K562 (cell line): Measurements from ENCODE around the gene BATF. TPM values are rescaled to one million over a fixed set of nuclear protein-coding genes. Genes with fewer than 3 reads are reported as not detected.

ENCODE experiments used
- ATAC-seq: fragments of 200-7000 bp; cut with Tn5 transposase; 3 replicates; pipeline ENCODE4 v1.9.1; 2020; ENCODE audit warnings: moderate library complexity
- BruUV-seq: library from RNA; stranded (reverse); fragments of 400-500 nt; replicated peaks from 2 replicates; lab custom pipeline; 2021; lab: Mats Ljungman, UMichigan
- CTCF ChIA-PET: fragments of 300-600 bp; formaldehyde crosslinking; extraction: SDS; loops from one replicate; lab custom pipeline; 2021; ENCODE audit warnings: low intra/inter-chr PET ratio; lab: Yijun Ruan, JAX
- POLR2A ChIA-PET: fragments of 300-600, 350-650 bp; sonication (Branson Sonifier 250); formaldehyde crosslinking; extraction: SDS; loops from one replicate; lab custom pipeline; 2021; ENCODE audit warnings: antibody characterized with exemption, inconsistent platforms; lab: Yijun Ruan, JAX
- DNase-seq, 4 experiments: peaks; one replicate each; pipeline versions ENCODE4 v3.0.0 to v3.0.0-alpha.2; 2011 to 2018; ENCODE audit warnings: low spot score in 3 of 4, mixed read lengths in 3 of 4; ENCODE audit errors: extremely low read depth in 1 of 4
- FAIRE-seq: peaks from 2 replicates; lab custom pipeline; 2011; peaks lifted over from hg19 to GRCh38; lab: Jason Lieb, UNC
- H2AFZ ChIP-seq: 2 replicates; pipeline ENCODE4 v1.6.0; 2011; ENCODE audit warnings: low read depth, low read length, control low read depth, inconsistent platforms
- H3K27ac ChIP-seq: fragments of 200-600 bp; 3 replicates; pipeline ENCODE4 v1.8.0; 2011; ENCODE audit warnings: low read depth, mild to moderate bottlenecking, control low read depth, inconsistent platforms, low read length, moderate library complexity, mixed read lengths; ENCODE audit errors: extremely low read depth
- H3K27me3 ChIP-seq, 2 experiments: fragments of 300-600 bp in 1 of 2; 2 replicates in 1 of 2; 3 replicates in 1 of 2; pipeline versions ENCODE4 v1.6.0 to v1.8.0; 2011; ENCODE audit warnings: inconsistent platforms in 2 of 2, low read length in 2 of 2, mild to moderate bottlenecking in 1 of 2, mixed read lengths in 1 of 2, moderate library complexity in 1 of 2; ENCODE audit not compliant: control insufficient read depth in 2 of 2, insufficient read depth in 2 of 2
- H3K36me3 ChIP-seq: fragments of 300-600 bp; 3 replicates; pipeline ENCODE4 v1.8.0; 2011; ENCODE audit warnings: mild to moderate bottlenecking, low read length, inconsistent platforms; ENCODE audit not compliant: control insufficient read depth, insufficient read depth
- H3K4me1 ChIP-seq, 2 experiments: fragments of 200-600 bp in 1 of 2; replicated peaks in 1 of 2; 2 replicates in 1 of 2; 3 replicates in 1 of 2; pipeline versions ENCODE4 v1.5.1 to v1.8.0; 2011; ENCODE audit warnings: inconsistent platforms in 2 of 2, low read length in 2 of 2, mild to moderate bottlenecking in 1 of 2, mixed read lengths in 1 of 2, moderate library complexity in 1 of 2; ENCODE audit not compliant: control insufficient read depth in 2 of 2, insufficient read depth in 2 of 2
- H3K4me2 ChIP-seq: 2 replicates; pipeline ENCODE4 v1.6.1; 2011; ENCODE audit warnings: low read length, control low read depth, inconsistent platforms, mixed read lengths; ENCODE audit not compliant: insufficient read depth
- H3K4me3 ChIP-seq: fragments of 200-600 bp; sonication (generic), shearing (Covaris generic); 2 replicates; pipeline ENCODE4 v1.5.1; 2016; ENCODE audit warnings: control low read depth, inconsistent platforms
- H3K79me2 ChIP-seq: fragments of 200-600 bp; 3 replicates; pipeline ENCODE4 v1.8.0; 2011; ENCODE audit warnings: low read length, inconsistent platforms; ENCODE audit not compliant: control insufficient read depth, insufficient read depth
- H3K9ac ChIP-seq, 2 experiments: 2 replicates each; pipeline versions ENCODE4 v1.6.0 to v1.6.1; 2011; ENCODE audit warnings: low read depth in 2 of 2, low read length in 2 of 2, control low read depth in 1 of 2, inconsistent platforms in 1 of 2, mild to moderate bottlenecking in 1 of 2, mixed read lengths in 1 of 2; ENCODE audit not compliant: insufficient read depth in 1 of 2
- H3K9me1 ChIP-seq: one replicate; pipeline ENCODE4 v1.6.0; 2011; ENCODE audit warnings: inconsistent platforms, mild to moderate bottlenecking, low read length, moderate library complexity; ENCODE audit not compliant: control insufficient read depth, insufficient read depth
- H3K9me3 ChIP-seq: replicated peaks from 2 replicates; pipeline ENCODE4 v1.5.1; 2011; ENCODE audit warnings: low read depth, low read length, inconsistent platforms; ENCODE audit not compliant: control insufficient read depth, insufficient read depth
- H4K20me1 ChIP-seq: replicated peaks from 2 replicates; pipeline ENCODE4 v1.6.1; 2011; ENCODE audit warnings: low read length, inconsistent platforms, mixed read lengths; ENCODE audit not compliant: control insufficient read depth, insufficient read depth
- ARID3A ChIP-seq: IDR thresholded peaks from 2 replicates; pipeline ENCODE4 v1.6.1; 2012; ENCODE audit warnings: low read depth, low read length, improper control_type of control experiment, borderline replicate concordance
- CCNT2 ChIP-seq: IDR thresholded peaks from 2 replicates; pipeline ENCODE4 v1.6.1; 2011; ENCODE audit warnings: borderline replicate concordance, low read depth, mild to moderate bottlenecking, moderate library complexity, mixed read lengths, low read length; ENCODE audit not compliant: insufficient read length; ENCODE audit errors: extremely low read depth
- MECOM ChIP-seq: fragments of 250-450 bp; sonication (Bioruptor Pico); IDR thresholded peaks from 2 replicates; pipeline ENCODE4 v1.8.0; 2022; ENCODE audit warnings: inconsistent platforms
- MLLT1 ChIP-seq, 2 experiments: fragments of 450-650 bp; IDR thresholded peaks; 2 replicates each; pipeline ENCODE4 v1.6.1; 2016
- NRF1 ChIP-seq, 2 experiments: fragments of 450-650 bp; IDR thresholded peaks in 1 of 2; conservative IDR thresholded peaks in 1 of 2; 2 replicates each; pipeline ENCODE4 v1.6.1; 2014; ENCODE audit warnings: mild to moderate bottlenecking in 2 of 2
- SUPT5H ChIP-seq: fragments of 450-650 bp; IDR thresholded peaks from 2 replicates; pipeline ENCODE4 v1.6.1; 2016
- ZNF316 ChIP-seq: fragments of 450-650 bp; IDR thresholded peaks from 2 replicates; pipeline ENCODE4 v1.6.1; 2016
- ZNF609 ChIP-seq: sonication (generic); formaldehyde crosslinking; IDR thresholded peaks from 2 replicates; pipeline ENCODE4 v1.8.1; 2023; ENCODE audit warnings: missing genetic modification reagents, mild to moderate bottlenecking, borderline replicate concordance
- WGBS: fragments of 100-300 bp; shearing (Covaris generic); methylation state at CpG from one replicate; pipeline ENCODE4 v1.1.6; 2016; ENCODE audit warnings: low coverage, mixed read lengths; ENCODE audit not compliant: insufficient coverage; ENCODE audit errors: missing lambda C conversion rate; 5-methylcytosine and 5-hydroxymethylcytosine counted together
- in situ Hi-C: fragments of 300-500 bp; cut with MboI; formaldehyde crosslinking; loops from 4 replicates; pipeline ENCODE4 v1.15.0; 2018; ENCODE audit warnings: inconsistent platforms, mixed read lengths
- intact Hi-C: fragments of 100-400 bp; cut with micrococcal nuclease; formaldehyde crosslinking; loops from 2 replicates; pipeline ENCODE4 v1.14.2; 2022
- polyA plus RNA-seq, 8 experiments: library from polyadenylated mRNA; depleted of rRNA in 4 of 8; stranded (reverse) in 5 of 8; unstranded in 3 of 8; fragments of >200 nt; fragmentation: Nextera tagmentation in 2 of 8; fragmentation: Illumina TruSeq in 1 of 8; extraction: Ambion mirVana in 2 of 8; extraction: Trizol in 1 of 8; gene quantifications; 2 replicates each; pipeline versions ENCODE4 v1.2.1 to v1.2.3, GENCODE V29; 2011 to 2014; ENCODE audit warnings: inconsistent platforms in 1 of 8, missing spikeins in 1 of 8
- total RNA-seq, 7 experiments: library from RNA; depleted of rRNA in 6 of 7; stranded (reverse); fragments of >200 nt in 6 of 7; fragmentation: Illumina TruSeq in 2 of 7; extraction: Trizol in 2 of 7; gene quantifications; 2 replicates each; pipeline versions ENCODE4 v1.2.1 to v1.2.3, GENCODE V29; 2011 to 2021; ENCODE audit warnings: low replicate concordance in 1 of 7
- TF ChIP-seq, protein P1 (sequence below): fragments of 200-800 bp; sonication (Bioruptor generic); IDR thresholded peaks from 2 replicates; pipeline ENCODE4 v1.6.1; 2017; ENCODE audit warnings: missing genetic modification characterization, missing compliant biosample characterization

BATF gene
- total and polyA plus RNA-seq, 9 of the 15 experiments (the other 6 are each of a cell fraction or from before 2014, with no cell fraction given): 0.13 to 2.1 (median 0.55) TPM; not detected in 2

- Histone ChIP-seq H3K9me1 (no peaks in the 10 kb centered on the region), H2AFZ (0 out of 2 replicates have a peak overlapping the region, but pooled peaks have one; percentile 2), H3K4me1 (peaks cover 0 to 3% of the 10 kb centered on the region in 2 experiments; a peak in 2 of 5 replicates), H3K36me3 (no peaks in the 10 kb centered on the region), H3K27me3 (peaks cover 0 to 20% of the 10 kb centered on the region in 2 experiments; a peak in 3 of 5 replicates), H4K20me1 (no peaks in the 10 kb centered on the region), H3K4me2 (no peak overlapping the region), H3K9ac (no peak overlapping the region), H3K27ac (no peak overlapping the region), H3K79me2 (no peaks in the 10 kb centered on the region), H3K4me3 (no peak overlapping the region), H3K9me3 (no peaks in the 10 kb centered on the region)
- DNase-seq: no peak
- FAIRE-seq: no peak
- BruUV-seq: no TSS peak
- in situ Hi-C loops: loop anchor here (10.0 kb wide), 1 partner anchor 335 kb away; no protein-coding TSS in a partner anchor
- POLR2A ChIA-PET: interaction anchor here (1.0 kb wide), 1 partner anchor 162 kb away, joined by 3 read pairs; no protein-coding TSS in a partner anchor
- CTCF ChIA-PET: no interaction called here
- no peak for ATAC-seq
- intact Hi-C loops: loop anchor here (5.0 kb wide), 1 partner anchor 153 kb away; no protein-coding TSS in a partner anchor
- WGBS: 9% methylated on average over 7 of the region's 11 CpGs
- no peak for TF ChIP-seq CCNT2
- TF ChIP-seq SUPT5H: no peak
- TF ChIP-seq MLLT1 (IDR thresholded peaks at IDR 0.05): no peak
- TF ChIP-seq, protein P1, sequence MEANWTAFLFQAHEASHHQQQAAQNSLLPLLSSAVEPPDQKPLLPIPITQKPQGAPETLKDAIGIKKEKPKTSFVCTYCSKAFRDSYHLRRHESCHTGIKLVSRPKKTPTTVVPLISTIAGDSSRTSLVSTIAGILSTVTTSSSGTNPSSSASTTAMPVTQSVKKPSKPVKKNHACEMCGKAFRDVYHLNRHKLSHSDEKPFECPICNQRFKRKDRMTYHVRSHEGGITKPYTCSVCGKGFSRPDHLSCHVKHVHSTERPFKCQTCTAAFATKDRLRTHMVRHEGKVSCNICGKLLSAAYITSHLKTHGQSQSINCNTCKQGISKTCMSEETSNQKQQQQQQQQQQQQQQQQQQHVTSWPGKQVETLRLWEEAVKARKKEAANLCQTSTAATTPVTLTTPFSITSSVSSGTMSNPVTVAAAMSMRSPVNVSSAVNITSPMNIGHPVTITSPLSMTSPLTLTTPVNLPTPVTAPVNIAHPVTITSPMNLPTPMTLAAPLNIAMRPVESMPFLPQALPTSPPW (CRISPR knock-in tag): no peak
- no peak for TF ChIP-seq ARID3A
- TF ChIP-seq ZNF609 (CRISPR knock-in tag): no peak
- TF ChIP-seq MECOM (CRISPR knock-in tag): no peak
- no peak for TF ChIP-seq ZNF316
- TF ChIP-seq NRF1 (conservative IDR thresholded peaks at IDR 0.05 in 1 of 2, IDR thresholded peaks at IDR 0.05 in 1 of 2): no peak
These were observed 42.3 kb upstream of the BATF start for GRCh38 chr14:75479770-75480600.
